ENCODE measurements around the gene HS6ST1.

Gene HS6ST1

GRCh38 chr2:128228894-128229293 is 89.8 kb downstream of the HS6ST1 start:
- in situ Hi-C loops (cut with MboI; ENCODE audit: low sequenced_read_pairs): no loop called here
- Histone ChIP-seq H3K9me3 (no peaks in the 10 kb centered on the region), H3K4me1 (0 out of 2 replicates have a peak, but pooled peaks cover 3% of the 10 kb centered on the region), H3K27me3 (ENCODE audit: low read depth) (no peaks in the 10 kb centered on the region), H3K4me3 (no peak overlapping the region), H3K36me3 (replicated peaks) (no peaks in the 10 kb centered on the region)
- no peak for DNase-seq (ENCODE audit: low spot score in 2 of 2)

- in situ Hi-C loops (cut with MboI; ENCODE audit: low sequenced_read_pairs): no loop called here
- H3K36me3 ChIP-seq (replicated peaks): no peaks in the 10 kb centered on the region
- H3K27me3 ChIP-seq (ENCODE audit: low read depth): no peaks in the 10 kb centered on the region
- H3K4me3 ChIP-seq: no peak overlapping the region
- no peak for DNase-seq (ENCODE audit: low spot score in 2 of 2)
- H3K4me1 ChIP-seq: 0 out of 2 replicates have a peak, but pooled peaks cover 3% of the 10 kb centered on the region
- no peaks in the 10 kb centered on the region for H3K9me3 ChIP-seq
Measured at GRCh38 chr2:128227862-128228261, 90.8 kb downstream of the HS6ST1 start.

GRCh38 chr2:128219891-128220290 is 98.8 kb downstream of the HS6ST1 start:
- no peak overlapping the region for H3K4me3 ChIP-seq

GRCh38 chr2:128217671-128218070 is 101.0 kb downstream of the HS6ST1 start:
- Histone ChIP-seq H3K9me3 (no peaks in the 10 kb centered on the region), H3K4me1 (no peaks in the 10 kb centered on the region), H3K27me3 (ENCODE audit: low read depth) (no peaks in the 10 kb centered on the region), H3K36me3 (replicated peaks) (no peaks in the 10 kb centered on the region), H3K4me3 (no peak overlapping the region)
- in situ Hi-C loops (cut with MboI; ENCODE audit: low sequenced_read_pairs): no loop called here
- no peak for DNase-seq (ENCODE audit: low spot score in 2 of 2)

More at GRCh38 chr2:128219891-128220290, 98.8 kb downstream of the HS6ST1 start:
- no peak for DNase-seq (ENCODE audit: low spot score in 2 of 2)
- Histone ChIP-seq H3K36me3 (replicated peaks) (no peaks in the 10 kb centered on the region), H3K27me3 (ENCODE audit: low read depth) (no peaks in the 10 kb centered on the region), H3K4me1 (no peaks in the 10 kb centered on the region), H3K9me3 (no peaks in the 10 kb centered on the region)
- in situ Hi-C loops (cut with MboI; ENCODE audit: low sequenced_read_pairs): no loop called here

GRCh38 chr2:128215897-128216642 is 102.6 kb downstream of the HS6ST1 start:
- Histone ChIP-seq H3K4me1 (no peaks in the 10 kb centered on the region), H3K36me3 (replicated peaks) (no peaks in the 10 kb centered on the region), H3K4me3 (no peak overlapping the region), H3K9me3 (no peaks in the 10 kb centered on the region), H3K27me3 (ENCODE audit: low read depth) (no peaks in the 10 kb centered on the region)
- in situ Hi-C loops (cut with MboI; ENCODE audit: low sequenced_read_pairs): no loop called here
- DNase-seq (ENCODE audit: low spot score in 2 of 2): no peak

Measured in HAP-1 (cell line).